Hepatocyte (in vitro differentiated cells): ENCODE data around the gene ALG3. TPM values are rescaled to one million over a fixed set of nuclear protein-coding genes. Genes with fewer than 3 reads are reported as not detected.

Experiments
- DNase-seq: peaks from one replicate; pipeline ENCODE4 v3.0.0-alpha.2; 2016; ENCODE audit warnings: low spot score
- H2AFZ ChIP-seq: fragments of 200-600 bp; sonication (generic); 2 replicates; pipeline ENCODE4 v1.6.0; 2016; ENCODE audit warnings: antibody characterized with exemption, mild to moderate bottlenecking
- H3K27ac ChIP-seq: fragments of 200-600 bp; sonication (generic); 2 replicates; pipeline ENCODE4 v1.5.1; 2016; ENCODE audit warnings: mild to moderate bottlenecking
- H3K27me3 ChIP-seq: fragments of 200-600 bp; sonication (generic); 2 replicates; pipeline ENCODE4 v1.6.1; 2016
- H3K36me3 ChIP-seq: fragments of 200-600 bp; sonication (generic); replicated peaks from 2 replicates; pipeline ENCODE4 v1.5.1; 2016; ENCODE audit warnings: low read depth; ENCODE audit not compliant: insufficient read depth
- H3K4me1 ChIP-seq: fragments of 200-600 bp; sonication (generic); 2 replicates; pipeline ENCODE4 v1.5.1; 2016; ENCODE audit warnings: mild to moderate bottlenecking, moderate library complexity; ENCODE audit not compliant: insufficient read depth
- H3K4me2 ChIP-seq: fragments of 200-600 bp; sonication (generic); 2 replicates; pipeline ENCODE4 v1.6.0; 2016
- H3K4me3 ChIP-seq: fragments of 200-600 bp; sonication (generic); 2 replicates; pipeline ENCODE4 v1.5.1; 2016; ENCODE audit warnings: mild to moderate bottlenecking
- H3K79me2 ChIP-seq: fragments of 200-600 bp; sonication (generic); 2 replicates; pipeline ENCODE4 v1.6.0; 2017; ENCODE audit warnings: mild to moderate bottlenecking
- H3K9me2 ChIP-seq: fragments of 200-600 bp; sonication (generic); replicated peaks from 2 replicates; pipeline ENCODE4 v1.6.0; 2017; ENCODE audit warnings: mild to moderate bottlenecking; ENCODE audit not compliant: insufficient read depth
- H3K9me3 ChIP-seq: fragments of 200-600 bp; sonication (generic); 2 replicates; pipeline ENCODE4 v1.5.1; 2016; ENCODE audit warnings: low read depth, mild to moderate bottlenecking
- H4K20me1 ChIP-seq: fragments of 200-600 bp; sonication (generic); 2 replicates; pipeline ENCODE4 v1.6.0; 2016; ENCODE audit warnings: mild to moderate bottlenecking; ENCODE audit not compliant: insufficient read depth, poor library complexity, severe bottlenecking
- CTCF ChIP-seq: fragments of 200-600 bp; sonication (generic); IDR thresholded peaks from 2 replicates; pipeline ENCODE4 v1.5.1; 2016; ENCODE audit warnings: antibody characterized with exemption, mild to moderate bottlenecking; ENCODE audit not compliant: poor library complexity
- EZH2 ChIP-seq: fragments of 200-600 bp; sonication (generic); IDR thresholded peaks from 2 replicates; pipeline ENCODE4 v1.6.1; 2016; ENCODE audit warnings: antibody characterized with exemption, mild to moderate bottlenecking, borderline replicate concordance
- EZH2phosphoT487 ChIP-seq: fragments of 200-600 bp; sonication (generic); IDR thresholded peaks from one replicate; pipeline ENCODE4 v1.6.1; 2018; ENCODE audit warnings: antibody characterized with exemption, mild to moderate bottlenecking, low read depth, moderate library complexity; ENCODE audit not compliant: unreplicated experiment, severe bottlenecking
- WGBS: methylation state at CpG from one replicate; pipeline ENCODE4 v1.1.6; 2016; ENCODE audit warnings: low lambda C conversion rate; ENCODE audit errors: missing lambda C conversion rate; 5-methylcytosine and 5-hydroxymethylcytosine counted together
- polyA plus RNA-seq: library from polyadenylated mRNA; unstranded; fragments of >200 nt; fragmentation: Nextera tagmentation; extraction: Ambion mirVana; gene quantifications from 2 replicates; pipeline ENCODE4 v1.2.1, GENCODE V29; 2016
- total RNA-seq: library from RNA; depleted of rRNA; stranded (reverse); fragments of >200 nt; gene quantifications from 2 replicates; pipeline ENCODE4 v1.2.3, GENCODE V29; 2014

Gene ALG3
- total and polyA plus RNA-seq, 2 experiments from 2014 or later: 52.3 to 122 TPM

- Histone ChIP-seq H3K4me3 (no peak overlapping the region), H3K9me3 (no peaks in the 10 kb centered on the region), H3K79me2 (no peaks in the 10 kb centered on the region), H3K4me1 (peaks cover 12% of the 10 kb centered on the region), H3K4me2 (no peak overlapping the region), H3K27me3 (peaks cover 33% of the 10 kb centered on the region), H2AFZ (no peak overlapping the region), H4K20me1 (no peaks in the 10 kb centered on the region), H3K9me2 (no peaks in the 10 kb centered on the region), H3K27ac (no peak overlapping the region), H3K36me3 (no peaks in the 10 kb centered on the region)
- peak; percentile 56 for DNase-seq
- TF ChIP-seq EZH2phosphoT487: no peak
- TF ChIP-seq EZH2: no peak
- no peak for TF ChIP-seq CTCF
- 60% methylated on average over 4 of the region's 4 CpGs for WGBS
Measured at GRCh38 chr3:184234224-184234623, 14.5 kb downstream of the ALG3 start.

GRCh38 chr3:184233127-184233843, 15.5 kb downstream of the ALG3 start:
- H3K79me2 ChIP-seq: no peaks in the 10 kb centered on the region
- no peaks in the 10 kb centered on the region for H3K9me3 ChIP-seq
- no peak overlapping the region for H2AFZ ChIP-seq
- H3K4me1 ChIP-seq: peaks cover 12% of the 10 kb centered on the region
- H3K4me2 ChIP-seq: no peak overlapping the region
- TF ChIP-seq EZH2phosphoT487 (no peak), EZH2 (no peak), CTCF (no peak)
- H4K20me1 ChIP-seq: no peaks in the 10 kb centered on the region
- no peak for DNase-seq
- no peaks in the 10 kb centered on the region for H3K9me2 ChIP-seq
- no peak overlapping the region for H3K4me3 ChIP-seq
- H3K27ac ChIP-seq: no peak overlapping the region
- 91% methylated on average over 23 of the region's 23 CpGs for WGBS
- H3K36me3 ChIP-seq: no peaks in the 10 kb centered on the region
- H3K27me3 ChIP-seq: peaks cover 39% of the 10 kb centered on the region

- no peak overlapping the region for H2AFZ ChIP-seq
- H4K20me1 ChIP-seq: no peaks in the 10 kb centered on the region
- H3K4me2 ChIP-seq: no peak overlapping the region
- 74% methylated on average over 3 of the region's 3 CpGs for WGBS
- H3K4me1 ChIP-seq: peaks cover 12% of the 10 kb centered on the region
- H3K9me3 ChIP-seq: no peaks in the 10 kb centered on the region
- H3K27me3 ChIP-seq: peaks cover 55% of the 10 kb centered on the region
- H3K27ac ChIP-seq: no peak overlapping the region
- no peaks in the 10 kb centered on the region for H3K36me3 ChIP-seq
- TF ChIP-seq EZH2 (no peak), EZH2phosphoT487 (no peak), CTCF (no peak)
- H3K9me2 ChIP-seq: no peaks in the 10 kb centered on the region
- H3K79me2 ChIP-seq: no peaks in the 10 kb centered on the region
- H3K4me3 ChIP-seq: no peak overlapping the region
- no peak for DNase-seq
Measured at GRCh38 chr3:184231671-184232070, 17.1 kb downstream of the ALG3 start.
